Loucy (cell line): ENCODE measurements around the gene PCSK9.

ENCODE experiments used
- H2AFZ ChIP-seq: fragments of 200-600 bp; sonication (generic); 2 replicates; pipeline ENCODE4 v1.6.0; 2016; ENCODE audit warnings: antibody characterized with exemption, mild to moderate bottlenecking, low read length, moderate library complexity
- H3F3A ChIP-seq: fragments of 200-600 bp; 2 replicates; pipeline ENCODE4 v1.6.0; 2016; ENCODE audit warnings: antibody characterized with exemption, low read depth, mild to moderate bottlenecking
- H3K27me3 ChIP-seq: fragments of 200-600 bp; sonication (generic); 2 replicates; pipeline ENCODE4 v1.6.1; 2014; ENCODE audit warnings: low read length, mild to moderate bottlenecking; ENCODE audit not compliant: insufficient read depth, poor library complexity, severe bottlenecking
- H3K36me3 ChIP-seq: fragments of 200-600 bp; sonication (generic); 2 replicates; pipeline ENCODE4 v1.6.1; 2016; ENCODE audit warnings: low read length; ENCODE audit not compliant: insufficient read depth
- H3K4me1 ChIP-seq: fragments of 200-600 bp; sonication (generic); 2 replicates; pipeline ENCODE4 v1.5.1; 2014; ENCODE audit warnings: low read length, mild to moderate bottlenecking; ENCODE audit not compliant: insufficient read depth, poor library complexity, severe bottlenecking
- H3K4me2 ChIP-seq: fragments of 200-600 bp; sonication (generic); 2 replicates; pipeline ENCODE4 v1.6.0; 2014; ENCODE audit warnings: antibody characterized with exemption, low read length, low read depth, mild to moderate bottlenecking; ENCODE audit not compliant: poor library complexity, severe bottlenecking
- H3K4me3 ChIP-seq: fragments of 200-600 bp; sonication (generic); 2 replicates; pipeline ENCODE4 v1.5.1; 2014; ENCODE audit warnings: low read length, mild to moderate bottlenecking, mixed read lengths; ENCODE audit not compliant: poor library complexity, severe bottlenecking
- H3K79me2 ChIP-seq: fragments of 200-600 bp; sonication (generic); 2 replicates; pipeline ENCODE4 v1.6.1; 2014; ENCODE audit warnings: low read length; ENCODE audit not compliant: insufficient read depth
- H3K9ac ChIP-seq: fragments of 200-600 bp; sonication (generic); 2 replicates; pipeline ENCODE4 v1.6.0; 2014; ENCODE audit warnings: mild to moderate bottlenecking, low read depth, low read length, moderate library complexity; ENCODE audit not compliant: poor library complexity, severe bottlenecking
- H3K9me2 ChIP-seq: fragments of 200-600 bp; sonication (generic); replicated peaks from 2 replicates; pipeline ENCODE4 v1.6.1; 2016; ENCODE audit warnings: low read depth, low read length, mixed read lengths
- H3K9me3 ChIP-seq: fragments of 200-600 bp; sonication (generic); 2 replicates; pipeline ENCODE4 v1.6.1; 2014; ENCODE audit warnings: mild to moderate bottlenecking, antibody characterized with exemption, low read length, low read depth; ENCODE audit not compliant: insufficient read depth
- H4K20me1 ChIP-seq: fragments of 200-600 bp; sonication (generic); 2 replicates; pipeline ENCODE4 v1.6.0; 2014; ENCODE audit warnings: antibody characterized with exemption, low read length, mild to moderate bottlenecking; ENCODE audit not compliant: insufficient read depth, poor library complexity, severe bottlenecking
- CTCF ChIP-seq: fragments of 200-600 bp; sonication (generic); conservative IDR thresholded peaks from 2 replicates; pipeline ENCODE4 v1.5.1; 2014; ENCODE audit warnings: mild to moderate bottlenecking, antibody characterized with exemption, low read length
- EZH2phosphoT487 ChIP-seq: fragments of 200-600 bp; IDR thresholded peaks from 2 replicates; pipeline ENCODE4 v1.6.1; 2018; ENCODE audit warnings: antibody characterized with exemption, mild to moderate bottlenecking, moderate library complexity, borderline replicate concordance

The PCSK9 gene

DNA sequence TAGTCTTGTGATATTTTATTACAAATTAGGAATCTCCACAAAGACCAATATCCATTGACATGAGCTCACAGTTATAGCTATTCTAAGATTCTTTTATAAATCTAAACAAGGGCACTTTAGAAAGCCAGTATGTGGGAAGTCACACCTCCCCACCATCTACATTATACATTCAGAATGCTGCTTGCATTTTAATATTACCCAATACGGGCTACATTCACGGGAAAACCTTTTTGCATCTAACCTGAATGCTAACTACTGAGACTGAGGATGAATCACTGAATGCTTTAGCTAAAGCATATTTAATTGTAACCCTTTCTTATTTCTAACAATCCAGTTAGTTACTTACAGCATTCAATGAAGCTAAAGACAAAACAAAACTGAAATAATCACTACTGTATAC lies 53.1 kb downstream of the PCSK9 start:
- Histone ChIP-seq H3K4me3 (no peak overlapping the region), H3K9me3 (no peaks in the 10 kb centered on the region), H3K27me3 (no peaks in the 10 kb centered on the region), H2AFZ (no peak overlapping the region), H3K4me2 (no peak overlapping the region), H3K36me3 (peaks cover 92% of the 10 kb centered on the region), H4K20me1 (no peaks in the 10 kb centered on the region), H3K79me2 (no peaks in the 10 kb centered on the region), H3K9me2 (no peaks in the 10 kb centered on the region), H3K4me1 (peaks cover 13% of the 10 kb centered on the region), H3F3A (peaks cover 3% of the 10 kb centered on the region; the same call in 1 of the 2 replicates), H3K9ac (no peak overlapping the region)
- TF ChIP-seq EZH2phosphoT487 (no peak), CTCF (no peak)

DNA sequence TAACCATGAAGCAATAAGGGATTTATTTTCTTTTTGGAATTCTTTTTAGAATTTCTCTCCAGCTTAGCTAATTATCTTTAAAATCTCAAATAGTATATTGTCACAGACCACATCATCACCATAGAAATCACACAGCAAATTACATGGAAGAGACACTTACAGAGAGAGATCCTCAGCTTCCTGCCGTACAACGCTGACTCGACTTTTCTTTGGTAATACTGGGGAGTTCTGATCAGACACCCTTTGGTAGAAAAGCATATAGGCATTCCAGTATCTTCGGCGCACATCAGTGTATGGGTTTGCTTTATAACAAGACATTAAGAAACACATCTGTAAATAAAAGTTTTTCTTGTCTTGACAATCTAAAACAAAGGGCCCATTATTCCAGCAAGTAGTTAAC lies 55.7 kb downstream of the PCSK9 start:
- Histone ChIP-seq H3K9me2 (no peaks in the 10 kb centered on the region), H3K4me3 (no peak overlapping the region), H4K20me1 (no peaks in the 10 kb centered on the region), H3K36me3 (peaks cover 97% of the 10 kb centered on the region), H3K27me3 (no peaks in the 10 kb centered on the region), H3K4me1 (no peaks in the 10 kb centered on the region), H3K4me2 (no peak overlapping the region), H3F3A (no peaks in the 10 kb centered on the region), H3K9ac (no peak overlapping the region), H2AFZ (no peak overlapping the region), H3K79me2 (no peaks in the 10 kb centered on the region), H3K9me3 (no peaks in the 10 kb centered on the region)
- no peak for TF ChIP-seq CTCF
- TF ChIP-seq EZH2phosphoT487 = no peak

- H3K9me2 ChIP-seq = no peaks in the 10 kb centered on the region
- no peaks in the 10 kb centered on the region for H4K20me1 ChIP-seq
- H3K9ac ChIP-seq = no peak overlapping the region
- H3K79me2 ChIP-seq = no peaks in the 10 kb centered on the region
- H3K9me3 ChIP-seq = no peaks in the 10 kb centered on the region
- no peak overlapping the region for H3K4me2 ChIP-seq
- peaks cover 95% of the 10 kb centered on the region for H3K36me3 ChIP-seq
- H3K4me1 ChIP-seq = no peaks in the 10 kb centered on the region
- no peaks in the 10 kb centered on the region for H3F3A ChIP-seq
- H3K4me3 ChIP-seq = no peak overlapping the region
- no peaks in the 10 kb centered on the region for H3K27me3 ChIP-seq
- H2AFZ ChIP-seq = no peak overlapping the region
- TF ChIP-seq CTCF (no peak), EZH2phosphoT487 (no peak)
Measured at GRCh38 chr1:55103891-55104290, 64.5 kb downstream of the PCSK9 start.
